NB4 (cell line): ENCODE results near the gene RELB.
A peak's percentile ranks its signal among the peaks of the same experiment; 100 is the strongest.

Source experiments
- DNase-seq: peaks from one replicate; pipeline ENCODE4 v3.0.0; 2010; ENCODE audit warnings: low read depth
- H3K4me3 ChIP-seq: one replicate; pipeline ENCODE4 v1.5.1; 2011; ENCODE audit warnings: mild to moderate bottlenecking, low read depth, low read length, moderate library complexity
- CTCF ChIP-seq: IDR thresholded peaks from one replicate; pipeline ENCODE4 v1.5.1; 2012; ENCODE audit warnings: low read depth, low read length
- MAX ChIP-seq: IDR thresholded peaks from 2 replicates; pipeline ENCODE4 v1.6.1; 2011; ENCODE audit warnings: low read depth, low read length
- MYC ChIP-seq: IDR thresholded peaks from 2 replicates; pipeline ENCODE4 v1.6.1; 2011; ENCODE audit warnings: low read depth, low read length
- POLR2A ChIP-seq: IDR thresholded peaks from 2 replicates; pipeline ENCODE4 v1.6.1; 2011; ENCODE audit warnings: mild to moderate bottlenecking; ENCODE audit not compliant: insufficient read length; ENCODE audit errors: extremely low read depth

The RELB gene

GRCh38 chr19:45056831-45057230 lies 55.6 kb downstream of the RELB start:
- no peak for DNase-seq
- no peak overlapping the region for H3K4me3 ChIP-seq
- TF ChIP-seq POLR2A, result no peak
- no peak for TF ChIP-seq MAX
- no peak for TF ChIP-seq MYC
- TF ChIP-seq CTCF, result no peak

GRCh38 chr19:45057444-45057843 lies 56.2 kb downstream of the RELB start:
- no peak for DNase-seq
- no peak overlapping the region for H3K4me3 ChIP-seq
- TF ChIP-seq CTCF (no peak), POLR2A (no peak), MYC (no peak), MAX (no peak)

- no peak overlapping the region for H3K4me3 ChIP-seq
- TF ChIP-seq CTCF (no peak), MYC (no peak), POLR2A (no peak), MAX (no peak)
- DNase-seq, result no peak
Measured at GRCh38 chr19:45058622-45059159, 57.4 kb downstream of the RELB start.

- H3K4me3 ChIP-seq, result no peak overlapping the region
- TF ChIP-seq MAX, result no peak
- TF ChIP-seq CTCF, result peak; percentile 59
- DNase-seq, result peak; percentile 75
Measured at GRCh38 chr19:45059258-45059965, 58.1 kb downstream of the RELB start.

- TF ChIP-seq MYC, result no peak
- H3K4me3 ChIP-seq, result no peak overlapping the region
- no peak for DNase-seq
Measured at GRCh38 chr19:45061965-45062364, 60.7 kb downstream of the RELB start.

GRCh38 chr19:45063851-45064801 lies 62.9 kb downstream of the RELB start:
- no peak overlapping the region for H3K4me3 ChIP-seq
- TF ChIP-seq MAX (no peak), CTCF (no peak), MYC (no peak), POLR2A (no peak)
- no peak for DNase-seq
